ENCODE results near the gene HDGFL3.

DNA sequence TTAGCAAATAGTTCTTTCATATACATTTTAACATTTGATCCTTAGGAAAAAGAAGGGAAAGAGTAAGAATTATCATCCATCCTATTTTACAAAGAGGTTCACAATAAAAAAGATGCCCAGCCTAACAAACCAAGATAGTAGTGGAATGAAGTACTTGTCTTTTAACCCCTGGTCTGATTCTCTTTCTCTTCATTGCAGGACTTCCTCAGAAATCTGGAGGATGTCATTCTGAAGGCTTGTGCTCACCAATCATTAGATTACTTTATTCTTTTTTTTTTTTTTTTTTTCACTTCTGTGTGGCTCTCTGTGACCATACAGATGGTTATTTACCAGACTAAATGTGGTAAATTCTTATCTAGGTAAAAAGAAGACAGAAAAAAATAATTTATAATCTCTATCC is 7.0 kb downstream of the HDGFL3 start:
- TF ChIP-seq GATA2 (IDR thresholded peaks at IDR 0.05; ENCODE audit: low read depth, low read length): no peak
- TF ChIP-seq GATA3 (IDR thresholded peaks at IDR 0.05; ENCODE audit: low read depth, low read length): no peak

All from SH-SY5Y (cell line).